Uterus (tissue), 4 donors: ENCODE results near the gene TNPO3. TPM values are rescaled to one million over a fixed set of nuclear protein-coding genes. Genes with fewer than 3 reads are reported as not detected.
"Not testable (repeated sequence)": the region's sequence is repeated elsewhere in the genome, so short reads cannot be mapped to it uniquely, and the experiment has no call there.

Experiments used
- DNase-seq, 2 donors: peaks; one replicate each; pipeline ENCODE4 v3.0.0-alpha.2; 2019 to 2020
- H3K27ac ChIP-seq, 2 donors: fragments of 200-600 bp; sonication (generic); 1 replicate in 1 of 2; 2 replicates in 1 of 2; pipeline ENCODE4 v1.5.1; 2016 to 2018
- H3K27me3 ChIP-seq, 2 donors: fragments of 200-600 bp; sonication (generic); one replicate each; pipeline ENCODE4 v1.5.1; 2018 to 2019; ENCODE audit warnings: control low read depth in 1 of 2
- H3K36me3 ChIP-seq, 2 donors: fragments of 200-600 bp; sonication (generic); one replicate each; pipeline ENCODE4 v1.5.1; 2019; ENCODE audit warnings: control low read depth in 1 of 2
- H3K4me1 ChIP-seq, 2 donors: fragments of 200-600 bp; sonication (generic); one replicate each; pipeline ENCODE4 v1.5.1; 2018 to 2019; ENCODE audit warnings: control low read depth in 1 of 2
- H3K4me3 ChIP-seq, 2 donors: fragments of 200-600 bp; sonication (generic); 1 replicate in 1 of 2; 2 replicates in 1 of 2; pipeline ENCODE4 v1.5.1; 2018 to 2019; ENCODE audit warnings: mild to moderate bottlenecking in 1 of 2
- H3K9me3 ChIP-seq, 2 donors: fragments of 200-600 bp; sonication (generic); one replicate each; pipeline ENCODE4 v1.5.1; 2019; ENCODE audit warnings: control low read depth in 1 of 2
- POLR2A ChIP-seq, 2 donors: fragments of 450-650 bp; IDR thresholded peaks; one replicate each; pipeline ENCODE4 v1.6.1; 2016; ENCODE audit warnings: antibody characterized with exemption in 2 of 2, mild to moderate bottlenecking in 1 of 2, moderate library complexity in 1 of 2
- intact Hi-C: fragments of 100-400 bp; cut with DNase I; formaldehyde crosslinking; loops from one replicate; pipeline ENCODE4 v1.15.1; 2023; ENCODE audit warnings: low total_unique reads
- total RNA-seq, 4 donors: library from RNA; depleted of rRNA in 3 of 4; stranded (reverse); fragments of >200 nt in 3 of 4; gene quantifications; one replicate each; pipeline versions ENCODE4 v1.1.0 to v1.2.4, GENCODE V29; 2014 to 2023
- TF ChIP-seq, protein P1 (sequence below), 4 experiments: fragments of 200-600 bp in 2 of 4; fragments of 450-650 bp in 2 of 4; sonication (generic) in 2 of 4; IDR thresholded peaks; one replicate each; pipeline ENCODE4 v1.5.1; 2016 to 2019; ENCODE audit warnings: antibody characterized with exemption in 4 of 4, mild to moderate bottlenecking in 2 of 4, moderate library complexity in 1 of 4
- donor health status: DM: yes; HTN: yes; CAD: no.

The TNPO3 gene
- total RNA-seq, 4 donors from 2014 or later: 14.6 to 57.9 (median 31.9) TPM

- no peak for TF ChIP-seq POLR2A (IDR thresholded peaks at IDR 0.05)
- TF ChIP-seq, protein P1, sequence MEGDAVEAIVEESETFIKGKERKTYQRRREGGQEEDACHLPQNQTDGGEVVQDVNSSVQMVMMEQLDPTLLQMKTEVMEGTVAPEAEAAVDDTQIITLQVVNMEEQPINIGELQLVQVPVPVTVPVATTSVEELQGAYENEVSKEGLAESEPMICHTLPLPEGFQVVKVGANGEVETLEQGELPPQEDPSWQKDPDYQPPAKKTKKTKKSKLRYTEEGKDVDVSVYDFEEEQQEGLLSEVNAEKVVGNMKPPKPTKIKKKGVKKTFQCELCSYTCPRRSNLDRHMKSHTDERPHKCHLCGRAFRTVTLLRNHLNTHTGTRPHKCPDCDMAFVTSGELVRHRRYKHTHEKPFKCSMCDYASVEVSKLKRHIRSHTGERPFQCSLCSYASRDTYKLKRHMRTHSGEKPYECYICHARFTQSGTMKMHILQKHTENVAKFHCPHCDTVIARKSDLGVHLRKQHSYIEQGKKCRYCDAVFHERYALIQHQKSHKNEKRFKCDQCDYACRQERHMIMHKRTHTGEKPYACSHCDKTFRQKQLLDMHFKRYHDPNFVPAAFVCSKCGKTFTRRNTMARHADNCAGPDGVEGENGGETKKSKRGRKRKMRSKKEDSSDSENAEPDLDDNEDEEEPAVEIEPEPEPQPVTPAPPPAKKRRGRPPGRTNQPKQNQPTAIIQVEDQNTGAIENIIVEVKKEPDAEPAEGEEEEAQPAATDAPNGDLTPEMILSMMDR (IDR thresholded peaks at IDR 0.05): no peak
- H3K36me3 ChIP-seq: no peaks in the 10 kb centered on the region
- H3K4me3 ChIP-seq: peak overlapping the region in 1 of 2 donors; percentile 83
- peak overlapping the region; percentile 95 to 98 for H3K27ac ChIP-seq
- H3K27me3 ChIP-seq: no peaks in the 10 kb centered on the region
- H3K9me3 ChIP-seq: no peaks in the 10 kb centered on the region
- H3K4me1 ChIP-seq: peaks cover 0 to 5% of the 10 kb centered on the region in 2 donors
- intact Hi-C loops: no loop called here
- no peak for DNase-seq
Measured at GRCh38 chr7:129055861-129056464, 1.1 kb upstream of the TNPO3 start.

- Histone ChIP-seq H3K4me3 (peak overlapping the region; percentile 83 to 100), H3K36me3 (no peaks in the 10 kb centered on the region), H3K9me3 (no peaks in the 10 kb centered on the region), H3K4me1 (peaks cover 0 to 5% of the 10 kb centered on the region in 2 donors), H3K27ac (peak overlapping the region; percentile 95 to 98), H3K27me3 (no peaks in the 10 kb centered on the region)
- intact Hi-C loops: no loop called here
- DNase-seq: no peak
- no peak for TF ChIP-seq POLR2A (IDR thresholded peaks at IDR 0.05)
- TF ChIP-seq, protein P1 (IDR thresholded peaks at IDR 0.05): no peak
Measured at GRCh38 chr7:129055294-129055816, 444 bp upstream of the TNPO3 start.

DNA sequence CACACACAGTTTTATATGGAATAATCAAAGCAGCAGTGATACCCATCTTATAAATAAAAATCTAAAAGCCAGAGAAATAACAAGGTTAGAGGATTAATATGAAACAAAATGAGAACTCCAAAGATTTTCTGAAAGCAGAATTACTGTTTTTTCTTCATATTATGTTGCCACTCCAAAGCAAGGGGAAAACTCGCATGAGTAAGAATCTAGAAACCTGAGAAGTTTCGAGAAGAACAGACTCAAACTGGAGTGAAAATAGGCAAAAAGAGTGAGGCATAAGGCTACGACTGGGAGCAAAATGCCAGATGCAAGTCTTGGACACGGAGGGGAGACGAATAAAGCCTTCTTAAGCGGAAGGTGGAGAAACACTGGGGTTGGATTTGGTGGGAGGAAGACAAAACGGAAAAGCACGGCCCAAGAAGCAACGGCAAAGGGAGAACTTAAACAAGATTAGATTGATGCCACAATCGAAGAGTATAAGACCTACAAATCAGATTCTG, 923 bp downstream of the TNPO3 start:
- no peaks in the 10 kb centered on the region for H3K27me3 ChIP-seq
- peak overlapping the region; percentile 95 to 98 for H3K27ac ChIP-seq
- H3K9me3 ChIP-seq: no peaks in the 10 kb centered on the region
- intact Hi-C loops: no loop called here
- H3K4me1 ChIP-seq: peaks cover 0 to 5% of the 10 kb centered on the region in 2 donors
- TF ChIP-seq POLR2A (IDR thresholded peaks at IDR 0.05): no peak
- TF ChIP-seq, protein P1 (IDR thresholded peaks at IDR 0.05): no peak
- H3K4me3 ChIP-seq: peak overlapping the region; percentile 83 to 100
- no peaks in the 10 kb centered on the region for H3K36me3 ChIP-seq
- no peak for DNase-seq

GRCh38 chr7:129052441-129052840, 2.5 kb downstream of the TNPO3 start:
- Histone ChIP-seq H3K4me1 (peaks cover 0 to 5% of the 10 kb centered on the region in 2 donors), H3K4me3 (no peak overlapping the region), H3K27me3 (no peaks in the 10 kb centered on the region), H3K36me3 (no peaks in the 10 kb centered on the region), H3K9me3 (no peaks in the 10 kb centered on the region), H3K27ac (no peak overlapping the region)
- TF ChIP-seq POLR2A (IDR thresholded peaks at IDR 0.05): no peak
- TF ChIP-seq, protein P1 (IDR thresholded peaks at IDR 0.05): no peak
- no peak for DNase-seq
- intact Hi-C loops: no loop called here

GRCh38 chr7:129051459-129051858, 3.5 kb downstream of the TNPO3 start:
- H3K4me3 ChIP-seq, H3K4me1 ChIP-seq, intact Hi-C loops, H3K36me3 ChIP-seq, H3K9me3 ChIP-seq, H3K27me3 ChIP-seq, DNase-seq, H3K27ac ChIP-seq: not testable (repeated sequence)
